DMS114 treated with DMSO at 0.1 percent for 48 hours (cell line): Measurements from ENCODE around the gene HIRIP3.
"Not testable (repeated sequence)": the region's sequence is repeated elsewhere in the genome, so short reads cannot be mapped to it uniquely, and the experiment has no call there.

Experiments used
- DNase-seq: peaks from one replicate; lab custom pipeline; 2025; ENCODE audit not compliant: unreplicated experiment; lab: John Stamatoyannopoulos, UW

HIRIP3 gene

DNA sequence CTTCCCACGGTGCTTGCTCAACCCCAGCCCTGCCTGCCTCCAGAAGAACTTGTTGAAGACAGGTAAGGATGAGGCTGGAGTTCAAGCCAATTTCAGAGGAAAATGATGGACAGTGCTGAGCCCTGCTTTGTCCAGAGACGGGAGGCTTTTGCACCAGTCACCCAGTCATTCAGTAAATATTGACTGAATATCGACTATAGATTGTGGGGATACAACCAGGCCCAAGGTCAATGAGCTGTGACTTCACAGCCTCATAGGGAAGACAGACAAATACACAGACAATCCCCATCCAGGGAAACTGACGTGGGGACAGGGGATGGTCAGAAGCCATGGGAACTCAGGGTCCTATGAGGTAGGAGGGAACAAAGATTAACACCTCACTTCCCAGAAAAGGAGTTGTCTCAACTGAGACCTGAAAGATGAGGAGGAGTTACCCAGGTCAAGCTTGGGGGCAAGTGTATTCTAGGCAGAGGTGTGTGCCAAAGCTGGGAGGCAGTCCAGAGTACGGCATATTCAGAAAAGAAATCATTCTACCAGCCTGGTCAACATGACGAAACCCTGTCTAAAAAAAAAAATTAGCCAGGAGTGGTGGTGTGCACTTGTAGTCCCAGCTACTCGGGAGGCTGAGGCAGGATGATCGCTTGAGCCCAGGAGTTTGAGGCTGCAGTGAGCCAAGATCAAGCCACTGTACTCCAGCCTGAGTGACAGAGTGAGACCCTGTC is 21.3 kb upstream of the HIRIP3 start:
- no peak for DNase-seq

- not testable (repeated sequence) for DNase-seq
Measured at GRCh38 chr16:30015450-30015849, 20.0 kb upstream of the HIRIP3 start.

GRCh38 chr16:30012598-30012997 is 17.2 kb upstream of the HIRIP3 start:
- DNase-seq, result not testable (repeated sequence)

DNA sequence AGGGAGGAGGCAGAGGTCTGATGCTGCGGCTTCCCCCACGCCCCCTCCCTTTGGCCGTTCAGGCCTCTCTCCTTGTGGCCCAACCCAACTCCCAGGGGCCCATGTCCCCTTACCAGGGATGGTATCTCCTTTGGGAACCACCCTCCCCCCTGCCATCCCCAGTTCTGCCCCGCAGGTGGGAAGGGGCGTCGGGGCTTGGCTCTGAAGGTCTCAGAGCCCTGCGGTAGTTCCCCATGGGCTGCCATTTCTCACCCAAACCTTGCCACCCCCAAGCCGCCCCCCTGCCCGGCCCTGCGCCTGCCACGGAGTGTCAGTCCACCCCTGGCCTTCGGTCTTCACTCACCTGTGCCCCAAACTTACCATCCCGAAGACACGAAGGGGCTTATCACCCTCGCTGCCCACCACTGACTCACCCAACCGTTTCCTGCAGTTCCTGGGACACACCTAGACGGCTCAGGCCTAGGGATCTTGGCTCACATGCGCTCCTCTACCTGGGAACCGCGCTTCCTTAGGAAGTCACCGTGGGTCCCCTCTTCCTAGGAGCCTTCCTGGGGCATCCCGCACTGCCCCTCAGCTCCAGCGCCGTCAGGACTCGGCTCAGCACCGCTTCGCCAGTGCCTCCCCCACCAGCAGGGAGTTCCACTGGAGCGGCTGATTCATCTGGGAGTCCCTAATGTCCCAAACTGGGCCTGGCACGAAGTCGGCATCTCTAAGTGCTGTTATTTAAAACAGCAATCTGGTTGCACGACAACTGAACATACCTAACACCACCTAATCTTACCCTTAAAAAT is 16.5 kb upstream of the HIRIP3 start:
- DNase-seq, result no peak

DNA sequence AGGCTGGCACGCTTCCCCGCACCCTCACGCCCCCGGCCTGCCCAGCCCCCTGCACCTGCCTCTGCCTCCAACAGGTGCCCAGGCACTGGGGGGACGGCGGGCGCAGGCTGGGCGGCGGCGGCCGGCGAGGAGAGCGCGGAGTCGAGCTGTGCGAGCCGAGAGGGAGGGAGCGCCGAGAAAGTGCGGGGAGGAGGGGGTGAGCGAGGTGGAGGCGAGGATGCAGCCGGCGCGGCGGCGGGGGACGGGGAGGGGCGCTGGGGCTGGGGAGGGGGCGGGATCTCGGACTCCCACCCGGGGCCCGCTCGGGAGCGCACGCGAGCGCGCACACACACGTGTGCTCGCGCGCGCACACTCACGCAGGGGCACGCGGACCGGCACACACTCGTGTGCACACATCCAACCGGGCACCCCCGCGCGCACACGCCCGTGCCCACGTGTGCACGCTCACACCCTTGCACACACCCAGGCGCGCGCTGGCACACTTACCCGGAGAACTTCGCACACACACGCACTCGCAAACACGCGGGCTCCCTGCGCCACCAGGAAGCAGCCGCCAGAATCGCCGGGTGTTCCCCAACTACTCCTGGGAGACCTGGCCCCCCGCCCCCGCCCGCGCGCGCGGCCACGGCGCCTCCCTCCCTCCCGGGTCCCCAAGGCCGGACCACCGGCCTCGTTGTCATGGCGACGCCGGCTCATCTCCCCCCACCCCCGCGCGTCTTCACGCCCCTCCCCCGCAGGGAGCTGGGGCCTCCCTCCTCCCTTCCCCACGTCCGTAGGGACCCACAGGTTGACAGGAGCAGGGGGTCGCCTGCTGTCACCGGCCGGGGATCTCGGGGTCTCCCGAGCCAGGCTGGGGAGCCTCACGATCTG is 15.7 kb upstream of the HIRIP3 start, which contains the start of gene DOC2A:
Gene DOC2A, minus strand, starts transcription at position 184 of the 870 bp plus-strand sequence. CDS start 805 bp downstream, outside the sequence.
- DNase-seq, result no peak

DNA sequence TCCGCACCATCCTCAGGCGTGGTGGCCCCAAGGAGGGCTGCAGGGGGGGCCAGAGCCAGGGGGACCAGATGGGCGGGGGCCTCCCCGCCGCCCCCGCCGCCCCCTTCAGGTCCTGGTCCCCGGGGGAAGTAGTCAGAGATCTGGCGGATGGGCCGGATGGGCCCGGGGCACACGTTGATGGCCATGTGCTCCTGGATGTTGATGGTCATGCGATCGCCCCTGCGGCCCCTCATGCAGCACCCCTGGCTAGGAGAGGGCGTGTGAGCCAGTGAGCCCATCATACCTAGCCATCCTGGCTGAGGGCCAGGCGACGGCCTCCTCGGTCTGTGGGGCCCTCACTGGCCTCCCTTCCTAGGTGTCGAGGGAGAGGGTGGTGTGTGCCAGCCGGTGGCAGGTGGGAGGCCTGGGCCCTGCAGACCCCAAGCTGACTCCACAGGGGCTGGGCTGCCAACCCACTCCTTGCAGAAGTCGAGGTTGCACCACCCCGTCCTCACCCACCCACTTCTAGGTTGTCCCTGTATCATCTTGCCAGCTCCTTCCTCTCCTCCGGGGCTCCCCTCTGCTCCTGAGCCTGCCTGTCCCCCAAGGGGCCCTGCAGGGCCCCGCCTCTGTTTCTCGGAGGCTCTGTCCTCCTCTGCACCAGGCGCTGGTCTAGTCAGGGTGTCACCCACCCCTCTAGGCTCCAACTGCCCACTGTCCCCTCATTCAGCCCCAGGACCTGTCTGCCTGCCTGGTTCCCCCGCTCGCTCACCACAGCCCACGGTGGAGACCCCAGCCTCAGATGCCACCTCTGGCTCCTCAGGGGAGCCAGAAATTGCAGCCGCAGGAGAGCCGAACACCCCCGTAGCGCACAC is 14.8 kb upstream of the HIRIP3 start:
- DNase-seq, result no peak

DNA sequence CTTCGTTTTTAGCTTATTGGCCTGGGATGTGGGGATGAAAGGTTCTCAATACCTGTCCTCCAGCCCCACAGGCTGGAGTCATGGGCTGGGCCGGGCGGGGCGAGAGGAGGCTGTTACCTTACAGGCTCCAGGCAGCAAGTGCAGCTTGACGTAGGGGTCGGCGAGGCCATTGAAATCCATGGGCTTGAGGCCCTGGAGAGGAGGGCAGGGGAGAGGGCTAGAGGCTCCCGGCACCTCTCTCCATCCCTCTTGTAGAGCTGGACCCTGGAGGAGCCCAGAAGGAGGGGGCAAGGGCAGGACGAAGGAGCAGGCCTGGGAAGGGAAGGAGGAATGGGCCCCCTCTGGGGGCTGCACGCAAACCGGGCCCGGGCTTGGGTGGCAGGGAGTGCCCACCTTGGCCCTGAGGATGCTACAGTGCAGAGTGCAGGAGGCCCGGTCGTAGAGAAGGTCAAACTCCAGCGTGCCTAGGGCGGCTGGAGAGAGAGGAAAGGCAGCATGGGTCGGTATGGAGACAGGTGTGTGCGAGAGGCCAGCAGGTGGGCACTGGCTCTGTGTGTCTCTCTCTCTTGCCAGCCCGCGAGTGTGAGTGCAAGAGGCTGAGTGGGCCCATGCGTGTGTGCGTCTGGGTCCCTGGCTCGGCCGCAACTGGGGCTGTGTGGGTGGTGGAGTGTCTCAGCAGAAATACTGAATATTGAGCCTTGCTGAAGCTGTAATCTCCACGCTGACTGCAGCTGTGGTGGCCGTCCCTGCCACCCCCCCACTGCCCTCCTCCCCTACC is 13.9 kb upstream of the HIRIP3 start:
- no peak for DNase-seq

GRCh38 chr16:30007378-30007895 is 12.0 kb upstream of the HIRIP3 start:
- no peak for DNase-seq

DNA sequence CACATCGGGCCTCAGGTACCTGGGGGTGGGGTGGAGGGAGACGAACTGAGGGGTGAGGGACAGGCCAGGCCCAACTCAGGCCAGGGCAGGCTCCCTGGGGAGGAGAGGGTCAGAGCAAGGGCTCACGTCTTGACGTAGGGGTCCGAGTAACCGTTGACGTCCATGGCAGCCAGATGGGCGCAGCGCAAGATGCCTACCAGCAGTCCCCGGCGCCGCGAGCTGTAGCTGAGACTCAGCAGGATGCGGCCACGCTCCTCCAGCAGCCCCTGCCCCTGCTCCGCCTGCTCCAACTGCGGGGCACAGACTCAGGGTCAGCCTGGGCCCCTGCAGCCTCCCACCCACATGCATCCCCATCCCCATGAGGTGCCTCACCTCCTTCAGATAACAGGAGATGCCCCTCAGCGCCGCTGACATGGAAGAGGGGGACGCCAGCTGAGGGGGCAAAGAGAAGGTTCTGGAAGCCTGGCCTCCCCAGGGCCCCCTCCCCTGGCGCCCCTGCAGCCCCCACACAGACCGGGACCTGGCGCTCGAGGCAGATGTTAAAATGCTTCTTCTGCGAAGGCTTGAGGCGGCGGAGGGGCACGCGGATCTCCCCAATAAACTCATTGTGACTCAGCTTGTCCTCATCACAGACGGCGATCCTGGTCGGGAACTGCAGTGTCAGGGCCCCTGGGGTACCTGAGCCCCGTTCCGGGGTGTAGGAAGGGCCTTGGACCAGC is 11.4 kb upstream of the HIRIP3 start:
- DNase-seq, result no peak

DNA sequence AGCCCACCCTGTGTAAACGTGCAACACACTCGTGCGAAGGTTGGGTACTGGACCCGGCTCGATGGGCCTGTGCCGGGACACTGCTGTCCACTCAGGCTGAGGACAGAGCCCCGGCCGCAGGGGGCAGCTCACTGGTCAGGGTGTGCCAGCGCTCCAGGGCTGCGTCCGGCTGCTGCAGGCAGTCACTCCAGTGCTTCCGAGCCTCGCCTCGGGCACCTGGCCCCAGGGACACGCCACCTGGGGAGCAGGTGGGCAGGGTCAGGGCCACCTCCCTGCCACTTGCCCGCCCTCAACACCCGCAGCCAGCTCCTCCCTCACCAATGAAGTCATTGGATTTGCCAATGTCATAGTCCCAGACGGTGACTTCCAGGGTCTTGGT is 10.7 kb upstream of the HIRIP3 start:
- DNase-seq, result no peak

- peak; percentile 42 for DNase-seq
Measured at GRCh38 chr16:30005341-30006094, 10.1 kb upstream of the HIRIP3 start.

DNA sequence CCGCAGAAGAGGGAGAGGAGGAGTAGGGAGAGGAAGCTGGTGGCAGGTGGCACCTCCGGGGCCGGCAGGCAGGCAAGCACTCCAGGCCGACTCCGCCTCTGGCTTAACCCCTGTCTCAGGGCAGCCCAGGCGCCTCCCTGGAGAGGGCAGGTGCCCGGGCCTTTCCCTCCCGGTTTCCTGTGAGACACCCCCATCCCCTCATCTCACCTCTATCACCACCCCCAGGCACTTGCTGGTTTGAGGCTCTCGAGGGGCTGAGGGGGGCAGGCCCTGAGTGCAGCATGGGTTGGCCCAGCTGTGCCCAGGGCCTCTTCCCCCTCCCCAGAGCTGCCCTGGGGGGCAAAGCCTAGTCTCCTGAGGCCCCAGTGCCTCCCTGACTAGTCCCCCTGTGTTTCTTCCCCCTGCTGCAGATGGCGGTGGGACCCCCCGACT is 9.4 kb upstream of the HIRIP3 start:
- DNase-seq, result no peak

DNA sequence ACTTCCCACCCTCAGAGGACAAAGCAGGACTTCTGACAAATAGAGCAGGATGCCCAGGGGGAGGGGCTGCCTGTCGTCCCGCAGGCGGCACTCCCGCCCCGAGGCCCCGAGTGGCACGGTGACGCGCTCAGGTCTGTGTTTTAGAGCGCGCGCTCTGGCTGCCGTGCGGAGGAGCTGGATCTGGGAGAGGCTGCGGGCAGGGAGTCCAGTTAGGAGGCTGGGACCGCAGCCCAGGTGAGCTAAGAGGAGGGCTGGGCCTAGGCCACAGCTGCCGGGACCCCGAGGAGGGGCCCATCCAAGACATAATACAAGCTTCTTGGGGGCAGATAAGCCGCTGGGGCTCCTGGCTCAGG is 9.0 kb upstream of the HIRIP3 start:
- DNase-seq, result no peak

DNA sequence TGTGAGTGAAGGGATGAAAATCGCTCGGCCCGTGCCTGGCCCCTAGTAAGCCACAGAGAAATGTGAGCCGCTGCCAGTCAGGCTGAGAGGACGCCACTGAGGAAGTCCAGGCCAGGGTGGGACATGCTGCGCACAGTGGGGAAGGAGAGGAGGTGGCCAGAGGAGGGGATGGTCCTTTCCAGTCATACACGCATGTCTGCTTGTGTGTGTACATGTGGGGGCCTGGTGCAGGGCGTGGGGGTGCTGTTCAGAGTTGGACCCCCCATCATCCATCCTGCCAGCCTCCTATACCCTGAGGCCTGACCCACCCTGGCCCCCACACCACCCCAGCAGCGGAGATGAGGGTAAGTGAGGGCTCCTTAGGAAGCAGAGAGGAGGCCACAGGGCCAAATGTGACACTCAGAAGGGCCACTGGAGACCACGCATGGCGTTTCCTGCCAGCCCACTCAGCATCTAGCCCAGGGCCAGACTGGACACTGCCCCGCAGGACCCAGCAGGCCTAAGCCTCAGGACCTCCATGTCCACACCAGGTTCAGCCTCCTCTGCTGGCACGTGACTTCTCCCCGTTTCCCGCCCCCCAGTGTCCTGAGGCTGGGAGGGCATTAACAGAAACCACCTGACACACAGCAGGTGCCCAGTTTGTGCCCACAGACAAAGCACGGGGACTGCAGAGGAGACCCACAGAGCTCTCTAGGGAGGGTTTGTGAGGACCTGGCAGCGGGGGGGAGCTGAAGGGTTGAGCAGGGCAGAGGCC is 8.4 kb upstream of the HIRIP3 start:
- DNase-seq, result no peak

- DNase-seq, result no peak
Measured at GRCh38 chr16:30002614-30003346, 7.4 kb upstream of the HIRIP3 start.

DNA sequence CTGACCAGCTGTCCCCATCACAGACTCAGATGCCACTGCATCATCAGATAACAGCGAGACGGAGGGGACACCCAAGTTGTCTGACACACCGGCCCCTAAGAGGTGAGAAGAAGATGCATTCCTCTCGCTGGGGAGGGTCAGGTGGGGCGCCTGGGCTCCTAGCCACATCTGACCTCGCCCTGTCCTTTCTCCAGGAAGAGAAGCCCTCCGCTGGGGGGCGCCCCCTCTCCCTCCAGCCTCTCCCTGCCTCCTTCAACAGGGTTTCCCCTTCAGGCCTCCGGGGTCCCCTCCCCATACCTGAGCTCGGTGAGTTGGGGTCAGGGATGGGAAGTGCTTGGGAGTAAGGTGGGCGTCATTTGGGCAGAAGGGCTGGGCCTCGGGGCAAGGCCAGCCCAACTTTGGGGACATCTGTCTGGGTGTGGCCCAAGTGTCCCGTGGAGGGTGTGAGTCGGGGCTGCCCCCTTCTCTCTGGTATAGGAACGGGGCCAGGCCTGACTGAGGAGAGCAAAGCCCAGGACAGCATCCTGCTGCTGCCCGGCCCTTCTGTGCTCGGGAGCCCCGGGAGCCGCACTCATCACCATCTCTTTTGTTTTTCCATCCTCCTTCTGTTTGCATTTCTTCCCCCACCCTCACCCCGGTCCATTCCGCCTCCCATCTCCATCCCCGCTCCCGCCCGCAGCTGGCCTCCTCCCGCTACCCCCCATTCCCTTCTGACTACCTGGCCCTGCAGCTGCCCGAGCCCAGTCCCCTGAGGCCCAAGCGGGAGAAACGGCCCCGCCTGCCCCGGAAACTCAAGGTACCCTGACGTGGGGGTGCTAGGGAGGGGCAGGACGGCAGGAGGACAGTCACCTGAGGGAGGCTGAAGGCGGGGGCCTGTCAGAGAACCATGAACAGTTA is 5.6 kb upstream of the HIRIP3 start:
- DNase-seq, result no peak
